Activated CD8-positive, alpha-beta memory T cell treated with anti-CD3 and anti-CD28 coated beads, Interleukin-2, amount 50 U/mL, for 4 hours (primary cell): ENCODE measurements around the gene CAMTA1.
"Not testable (repeated sequence)": the region's sequence is repeated elsewhere in the genome, so short reads cannot be mapped to it uniquely, and the experiment has no call there.

Experiments used
- DNase-seq: peaks from one replicate; pipeline ENCODE4 v3.0.0-alpha.2; 2020

CAMTA1 gene

DNA sequence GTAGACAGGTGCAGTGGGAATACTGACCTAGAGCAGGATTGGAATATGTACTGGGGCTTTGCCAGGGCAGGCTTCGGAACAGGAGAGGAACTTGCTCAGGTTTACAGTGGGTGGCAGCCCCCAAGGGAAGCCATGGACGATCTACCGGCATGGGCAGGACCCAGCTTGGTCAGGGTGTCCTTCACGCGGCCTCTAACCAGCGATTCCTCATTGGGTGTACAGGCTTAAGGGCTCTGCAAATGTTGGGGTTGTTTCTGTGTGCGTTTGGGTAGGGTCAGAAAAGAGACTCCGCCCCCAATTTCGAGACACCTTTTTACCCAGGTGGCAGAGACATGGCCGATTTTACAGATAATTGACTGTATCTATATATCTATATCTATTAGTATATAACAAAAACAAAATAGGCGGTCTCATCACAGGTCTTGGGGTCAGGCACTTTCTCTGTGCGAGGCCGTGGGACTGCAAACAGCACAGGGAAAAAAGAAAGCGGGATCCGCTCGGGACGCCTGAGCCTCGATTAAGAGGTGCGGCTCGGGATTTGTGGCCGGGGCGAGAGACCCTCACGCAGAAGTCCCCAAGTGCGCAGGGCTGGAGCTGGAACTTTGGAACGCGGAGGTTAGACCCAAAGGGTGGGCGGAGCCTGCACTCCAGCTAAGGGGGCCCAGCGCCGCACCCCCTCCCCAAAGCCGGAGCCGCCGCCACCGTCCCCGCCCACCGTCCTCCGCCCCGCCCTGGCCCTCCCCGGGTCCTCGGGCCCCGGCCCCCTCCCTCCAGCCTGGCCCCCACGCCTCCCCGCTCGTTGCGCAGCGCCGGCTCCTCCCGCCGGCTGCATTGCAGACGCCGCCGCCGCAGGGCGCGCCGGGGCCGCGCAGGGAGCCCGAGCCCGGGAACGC is 918.3 kb downstream of the CAMTA1 start:
- DNase-seq, result peak; percentile 21

DNA sequence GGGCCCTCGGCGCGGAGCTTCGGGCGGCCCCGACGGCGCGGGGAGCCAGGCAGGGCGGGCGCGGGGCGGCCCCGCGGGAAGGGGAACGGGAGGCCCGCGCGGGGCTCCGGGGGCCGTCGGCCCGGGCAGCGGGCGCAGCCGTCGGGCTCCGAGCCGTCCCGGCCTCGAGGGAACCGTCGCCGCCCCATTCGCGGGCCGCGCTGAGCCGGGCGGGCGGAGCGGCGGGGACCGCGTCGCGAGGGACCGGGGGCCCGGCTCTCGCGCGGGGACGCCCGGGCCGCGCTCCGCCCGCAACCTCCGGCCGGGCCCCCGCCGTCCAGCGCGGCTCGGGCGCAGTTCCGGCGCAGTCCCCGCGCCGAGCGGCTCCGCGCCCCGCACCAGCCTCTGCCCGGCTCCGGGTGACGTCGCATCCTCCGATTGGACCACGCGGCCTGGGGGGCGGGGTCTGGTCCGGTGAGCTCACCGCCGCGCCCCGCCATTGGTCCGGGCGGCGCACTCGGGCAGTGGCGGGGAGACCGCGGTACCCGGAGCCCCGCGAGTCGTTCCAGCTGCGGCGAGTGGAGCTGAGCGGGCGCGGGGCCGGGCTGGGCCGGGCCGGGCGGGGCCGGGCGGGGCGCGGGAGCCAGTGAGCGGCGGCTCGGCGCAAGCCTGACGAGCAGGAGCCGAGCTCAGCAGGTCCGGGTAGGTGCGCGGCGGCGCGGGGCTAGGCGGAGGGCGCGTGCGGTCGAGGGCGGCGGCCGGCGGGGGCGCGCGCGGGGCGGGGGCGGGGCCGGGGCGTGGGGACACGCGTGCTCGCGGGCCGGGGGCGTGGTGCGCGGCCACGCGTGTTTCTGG is 919.2 kb downstream of the CAMTA1 start:
- peak; percentile 89 for DNase-seq

DNA sequence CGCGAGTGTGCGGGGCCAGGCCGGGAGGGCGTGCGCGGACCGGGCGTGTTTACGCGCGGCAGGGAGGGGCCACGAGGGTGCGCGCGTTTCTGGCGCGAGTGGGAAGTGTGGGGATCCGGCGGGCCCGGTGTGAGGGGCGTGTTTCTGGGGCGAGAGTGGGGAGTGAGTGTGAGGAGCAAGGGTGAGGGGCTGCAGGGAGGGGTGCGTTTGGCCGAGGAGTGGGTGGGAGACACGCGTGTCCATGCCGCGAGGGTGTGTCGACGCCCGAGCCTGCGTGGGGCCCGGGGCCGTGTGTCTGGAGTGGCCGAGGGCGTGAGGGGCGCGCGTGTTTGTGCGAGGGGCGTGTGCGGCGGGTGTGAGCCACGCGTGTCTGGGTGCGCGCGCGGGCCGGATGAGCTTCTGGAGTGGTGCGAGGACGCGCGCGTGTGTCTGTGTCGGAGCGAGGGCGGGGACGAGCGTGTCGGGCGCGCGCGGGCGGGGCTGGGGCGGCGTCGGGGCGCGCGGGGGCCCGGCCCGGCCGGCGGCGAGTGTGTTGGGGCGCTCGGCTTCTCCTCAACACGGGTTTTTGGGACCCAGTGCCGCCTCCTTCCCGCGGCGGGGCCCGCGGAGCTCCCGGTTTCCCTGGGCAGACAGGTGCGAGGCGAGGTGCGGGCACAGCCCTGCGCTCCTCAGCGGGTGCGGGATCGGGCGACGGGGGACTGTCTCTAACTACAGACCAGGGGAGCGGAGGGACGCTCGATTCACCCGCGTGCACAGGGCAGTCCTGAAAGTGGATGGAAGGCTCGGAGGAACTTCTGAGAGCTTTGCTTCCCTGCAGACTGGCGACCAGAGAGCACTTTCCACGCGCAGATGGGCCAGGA is 920.0 kb downstream of the CAMTA1 start:
- DNase-seq, result peak; percentile 48

DNA sequence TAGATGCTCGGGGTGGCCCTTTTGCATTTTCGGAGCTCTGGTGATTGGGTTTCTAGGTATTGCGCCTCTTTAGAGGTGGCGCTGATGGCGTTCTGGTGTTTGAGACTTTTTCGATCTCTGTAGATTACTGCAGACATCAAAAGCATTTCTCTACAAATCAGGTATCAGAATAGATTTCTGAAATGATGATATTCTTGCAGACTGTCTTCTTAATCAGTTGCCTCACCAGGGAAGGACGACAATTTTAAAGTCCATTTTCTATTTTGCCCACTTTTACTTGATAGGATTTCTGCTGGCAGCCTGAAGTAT is 920.6 kb downstream of the CAMTA1 start:
- no peak for DNase-seq

GRCh38 chr1:7707527-7707926 is 922.3 kb downstream of the CAMTA1 start:
- DNase-seq, result no peak

DNA sequence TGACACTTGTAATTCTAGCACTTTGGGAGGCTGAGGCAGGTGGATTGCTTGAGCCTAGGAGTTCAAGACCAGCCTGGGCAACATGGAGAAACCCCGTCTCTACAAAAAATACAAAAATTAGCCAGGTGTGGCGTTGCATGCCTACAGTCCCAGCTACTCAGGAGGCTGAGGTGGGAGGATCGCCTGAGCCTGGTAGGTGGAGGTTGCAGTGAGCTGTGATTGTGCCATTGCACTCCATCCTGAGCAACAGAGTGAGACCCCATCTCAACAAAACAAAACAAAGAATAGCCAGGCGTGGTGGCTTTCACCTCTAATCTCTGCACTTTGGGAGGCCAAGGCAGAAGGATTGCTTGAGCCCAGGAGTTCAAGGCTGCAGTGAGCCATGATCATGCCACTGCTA is 922.8 kb downstream of the CAMTA1 start:
- not testable (repeated sequence) for DNase-seq

DNA sequence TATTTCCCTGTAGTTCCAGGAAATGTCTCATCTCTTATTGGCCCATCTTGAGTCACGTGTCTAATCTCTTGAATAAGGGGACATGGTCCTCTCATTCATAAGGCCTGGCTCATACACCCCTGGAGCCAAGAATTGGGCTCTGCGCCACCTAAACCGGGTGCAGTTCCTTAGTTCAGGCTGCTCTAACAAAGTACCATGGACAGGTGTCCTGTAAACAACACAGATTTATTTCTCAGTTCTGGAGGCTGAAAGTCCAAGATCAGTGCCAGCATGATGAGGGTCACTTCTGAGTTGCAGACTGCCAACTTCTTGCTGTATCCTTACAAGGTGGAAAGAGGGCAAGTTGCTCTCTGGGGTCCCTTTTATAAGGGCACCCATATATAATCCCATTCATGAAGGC is 925.6 kb downstream of the CAMTA1 start:
- DNase-seq, result no peak

- no peak for DNase-seq
These were observed 927.6 kb downstream of the CAMTA1 start for GRCh38 chr1:7712731-7713323.

DNA sequence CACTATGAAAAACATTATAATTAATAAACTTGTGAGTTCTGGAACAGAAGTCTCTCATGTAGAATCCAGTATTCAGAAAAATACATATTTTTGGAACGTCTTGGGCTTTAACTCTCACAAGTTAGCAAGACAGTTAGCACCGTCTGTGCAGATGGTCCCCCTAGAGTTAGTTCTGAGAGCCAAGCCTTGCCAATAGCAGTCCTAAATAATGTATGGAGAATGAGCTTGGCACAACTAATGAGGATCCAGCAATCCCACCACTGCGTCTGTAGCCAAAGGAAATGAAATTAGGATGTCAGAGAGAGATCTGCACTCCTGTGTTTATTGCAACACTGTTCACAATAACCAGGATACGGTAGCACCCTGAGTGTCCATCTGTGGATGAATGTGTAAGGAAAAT is 931.3 kb downstream of the CAMTA1 start:
- DNase-seq, result no peak

GRCh38 chr1:7717748-7718368 is 932.6 kb downstream of the CAMTA1 start:
- DNase-seq, result no peak

- no peak for DNase-seq
These were observed 934.3 kb downstream of the CAMTA1 start for GRCh38 chr1:7719468-7720094.

DNA sequence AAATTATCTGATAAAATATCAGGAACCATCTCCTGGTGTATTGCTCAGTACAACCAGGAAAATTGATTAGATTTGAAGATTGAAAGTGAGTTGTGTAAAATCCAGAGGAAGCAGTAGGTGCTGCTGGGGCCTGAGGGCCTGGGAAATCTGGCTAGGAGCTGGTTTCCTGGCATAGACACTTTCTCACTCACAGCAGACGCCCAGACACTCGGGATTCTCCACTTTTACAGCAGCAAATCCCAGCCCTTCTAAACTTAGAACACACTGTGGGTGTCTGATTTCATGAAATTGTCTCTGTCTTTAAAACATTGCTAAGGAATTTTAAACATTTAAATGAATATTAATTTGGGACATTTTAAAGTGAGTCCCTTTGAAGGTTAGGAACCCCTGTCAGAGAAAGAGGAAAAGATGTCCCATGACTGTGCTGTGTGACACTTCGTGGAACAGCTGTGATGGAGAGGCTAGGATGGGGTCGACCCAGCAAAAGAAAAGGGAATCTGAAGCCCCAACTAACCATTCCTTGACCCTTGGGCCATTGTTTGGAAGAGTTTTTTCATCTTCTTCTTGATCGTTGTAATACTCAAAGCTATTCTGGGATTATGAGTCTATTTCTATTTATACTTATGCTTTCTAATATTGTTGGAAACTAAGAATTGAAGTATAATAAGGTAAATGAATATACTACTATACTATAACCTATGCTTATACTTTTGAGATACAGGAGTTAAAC is 936.9 kb downstream of the CAMTA1 start:
- DNase-seq, result no peak

DNA sequence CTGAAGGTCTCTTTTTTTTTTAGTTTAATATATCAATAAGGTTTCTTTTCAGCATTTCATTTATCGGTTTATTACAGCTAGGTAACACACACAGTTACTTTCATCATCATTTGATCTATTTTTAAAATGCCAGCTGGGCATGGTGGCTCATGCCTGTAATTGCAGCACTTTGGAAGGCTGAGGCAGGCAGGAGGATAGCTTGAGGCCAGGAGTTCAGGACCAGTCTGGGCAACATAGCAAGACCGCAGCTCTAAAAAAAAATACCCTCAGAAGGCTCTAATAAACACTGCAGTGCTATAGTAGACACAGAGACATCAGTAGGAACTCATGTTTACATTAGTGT is 937.4 kb downstream of the CAMTA1 start:
- DNase-seq, result no peak

DNA sequence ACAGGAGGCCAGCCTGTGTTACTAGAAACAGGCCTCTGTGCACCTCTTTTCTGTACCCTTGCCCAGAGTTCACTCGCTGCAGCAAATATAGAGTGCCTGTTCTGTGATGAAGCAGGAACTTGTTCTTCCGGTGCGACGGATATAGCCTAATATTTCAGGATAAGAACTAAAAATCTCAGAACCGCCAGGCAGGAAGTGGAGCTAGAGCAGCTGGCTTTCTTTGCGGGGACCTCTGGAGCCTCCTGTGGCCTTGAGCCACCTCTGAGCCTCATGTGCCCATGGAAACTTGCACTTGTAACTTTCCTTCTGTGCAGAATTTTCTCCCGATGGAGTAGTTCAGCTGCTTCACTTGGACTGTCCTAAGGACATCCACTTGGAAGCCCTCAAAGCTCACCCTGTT is 941.4 kb downstream of the CAMTA1 start:
- no peak for DNase-seq

- DNase-seq, result no peak
These were observed 942.7 kb downstream of the CAMTA1 start for GRCh38 chr1:7727809-7728471.

DNA sequence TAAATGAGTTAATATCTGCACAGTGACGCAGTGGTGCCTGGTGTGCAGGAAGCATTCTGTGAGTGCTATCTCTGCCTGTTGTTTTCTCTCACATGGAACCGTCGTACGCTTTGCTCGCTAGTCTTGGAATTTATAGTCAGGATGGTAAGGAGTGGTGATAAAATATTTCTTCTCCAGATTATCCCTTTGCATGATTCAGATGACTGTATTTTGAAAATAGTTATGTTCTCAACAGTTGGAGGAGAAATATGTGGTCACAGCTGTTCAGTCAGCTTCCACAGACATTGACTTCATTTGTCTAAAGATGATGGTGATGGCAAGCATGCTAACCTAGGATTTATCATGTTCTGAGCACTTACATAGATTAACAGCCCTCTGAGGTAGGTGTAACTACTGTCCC is 944.5 kb downstream of the CAMTA1 start:
- DNase-seq, result no peak

DNA sequence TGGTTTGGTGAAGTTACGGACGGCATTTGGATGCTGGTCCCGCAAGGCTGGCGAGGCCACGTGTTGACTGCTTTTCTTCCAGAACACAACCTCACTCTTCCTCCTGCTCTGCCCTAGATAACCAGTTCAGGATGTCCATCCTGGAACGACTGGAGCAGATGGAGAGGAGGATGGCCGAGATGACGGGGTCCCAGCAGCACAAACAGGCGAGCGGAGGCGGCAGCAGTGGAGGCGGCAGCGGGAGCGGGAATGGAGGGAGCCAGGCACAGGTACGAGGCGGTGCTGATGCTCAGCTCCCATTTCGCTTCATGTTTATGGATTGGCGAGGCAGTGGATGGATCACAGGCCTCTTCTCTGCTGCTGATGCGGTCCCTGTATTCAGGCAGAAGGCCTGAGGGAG is 947.1 kb downstream of the CAMTA1 start:
- DNase-seq, result no peak

- no peak for DNase-seq
These were observed 948.0 kb downstream of the CAMTA1 start for GRCh38 chr1:7733276-7733675.

DNA sequence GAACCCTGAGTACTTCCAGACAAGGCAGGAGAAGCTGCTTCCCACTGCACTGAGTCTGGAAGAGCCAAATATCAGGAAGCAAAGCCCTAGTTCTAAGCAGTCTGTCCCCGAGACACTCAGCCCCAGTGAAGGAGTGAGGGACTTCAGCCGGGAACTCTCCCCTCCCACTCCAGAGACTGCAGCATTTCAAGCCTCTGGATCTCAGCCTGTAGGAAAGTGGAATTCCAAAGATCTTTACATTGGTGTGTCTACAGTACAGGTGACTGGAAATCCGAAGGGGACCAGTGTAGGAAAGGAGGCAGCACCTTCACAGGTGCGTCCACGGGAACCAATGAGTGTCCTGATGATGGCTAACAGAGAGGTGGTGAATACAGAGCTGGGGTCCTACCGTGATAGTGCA is 952.8 kb downstream of the CAMTA1 start:
- DNase-seq, result no peak

DNA sequence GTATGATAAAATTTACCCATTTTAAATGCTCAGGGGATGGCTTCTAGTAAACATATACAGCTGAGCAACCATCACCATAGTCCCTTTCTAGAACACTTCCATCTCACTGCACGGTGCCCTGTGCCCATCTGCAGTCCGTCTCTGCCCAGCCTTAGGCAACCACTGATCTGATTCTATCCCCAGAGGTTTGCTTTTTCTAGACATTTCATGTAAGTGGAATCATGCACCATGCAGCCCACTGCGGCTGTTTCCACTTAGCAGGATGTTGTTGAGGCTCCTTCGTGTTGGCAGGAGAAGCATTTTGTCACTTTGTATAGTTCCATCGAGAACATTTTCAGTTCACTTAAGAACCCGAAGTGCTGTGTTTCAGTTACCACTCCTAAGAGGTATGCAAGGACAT is 958.1 kb downstream of the CAMTA1 start:
- no peak for DNase-seq

DNA sequence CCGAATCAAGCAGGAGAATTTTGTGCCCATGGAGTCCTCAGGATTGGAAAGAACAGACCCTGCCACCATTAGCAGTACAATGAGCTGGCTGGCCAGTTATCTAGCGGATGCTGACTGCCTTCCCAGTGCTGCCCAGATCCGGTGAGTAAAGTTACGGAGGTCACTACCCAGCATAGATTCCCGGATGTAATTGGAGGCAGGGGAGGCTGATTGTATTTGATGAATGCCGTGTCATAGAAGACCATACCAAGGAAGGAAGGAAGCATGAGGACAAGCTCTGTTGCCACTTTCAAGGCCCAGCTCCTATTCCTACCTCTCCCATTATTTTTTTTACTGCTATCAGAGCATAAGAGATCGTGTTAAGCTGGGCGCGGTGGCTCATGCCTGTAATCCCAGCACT is 959.6 kb downstream of the CAMTA1 start:
- no peak for DNase-seq
